Left lobe of liver (tissue), 2 donors: Measurements from ENCODE around the gene GRB2. TPM values are rescaled to one million over a fixed set of nuclear protein-coding genes. Genes with fewer than 3 reads are reported as not detected.
"Not testable (repeated sequence)": the region's sequence is repeated elsewhere in the genome, so short reads cannot be mapped to it uniquely, and the experiment has no call there.

ENCODE experiments used
- ATAC-seq: fragments of 200-7000 bp; cut with Tn5 transposase; one replicate; pipeline ENCODE4 v1.9.1; 2020; ENCODE audit warnings: mild to moderate bottlenecking, moderate library complexity
- DNase-seq: peaks from one replicate; pipeline ENCODE4 v3.0.0-alpha.2; 2020; ENCODE audit warnings: low spot score
- total RNA-seq: library from RNA; stranded (reverse); gene quantifications from one replicate; pipeline ENCODE4 v1.2.1, GENCODE V29; 2021
- donor health status: DM: no; HTN: no; CAD: no; lungs with moderate emphysema.
- donor health status: DM: no; HTN: yes; CAD: no.

The GRB2 gene
- total RNA-seq, 1 donor from 2014 or later = 45.8 TPM

- ATAC-seq (no peak), DNase-seq (no peak)
These were observed 79.7 kb downstream of the GRB2 start for GRCh38 chr17:75325827-75326225.

- ATAC-seq (no peak), DNase-seq (no peak)
These were observed 80.1 kb downstream of the GRB2 start for GRCh38 chr17:75325348-75325747.

GRCh38 chr17:75321506-75321905 lies 84.0 kb downstream of the GRB2 start:
- ATAC-seq = no peak
- DNase-seq = no peak

- ATAC-seq (no peak), DNase-seq (no peak)
These were observed 85.4 kb downstream of the GRB2 start for GRCh38 chr17:75319904-75320691.

- DNase-seq = no peak
- no peak for ATAC-seq
These were observed 86.8 kb downstream of the GRB2 start for GRCh38 chr17:75318615-75319222.

GRCh38 chr17:75318211-75318610 lies 87.3 kb downstream of the GRB2 start:
- no peak for DNase-seq
- ATAC-seq = no peak

GRCh38 chr17:75317671-75318070 lies 87.8 kb downstream of the GRB2 start:
- no peak for ATAC-seq
- no peak for DNase-seq

GRCh38 chr17:75316253-75316652 lies 89.2 kb downstream of the GRB2 start:
- no peak for DNase-seq
- no peak for ATAC-seq

- DNase-seq (no peak), ATAC-seq (no peak)
These were observed 89.8 kb downstream of the GRB2 start for GRCh38 chr17:75315541-75316243.

- ATAC-seq (peak; percentile 64), DNase-seq (peak; percentile 60)
These were observed 91.4 kb downstream of the GRB2 start for GRCh38 chr17:75313941-75314551.

GRCh38 chr17:75308732-75309629 lies 96.5 kb downstream of the GRB2 start:
- ATAC-seq (peak; percentile 91), DNase-seq (peak; percentile 82)

- no peak for DNase-seq
- ATAC-seq = no peak
These were observed 97.3 kb downstream of the GRB2 start for GRCh38 chr17:75307957-75308731.

GRCh38 chr17:75301502-75302206 lies 103.8 kb downstream of the GRB2 start:
- DNase-seq = no peak
- ATAC-seq = no peak

GRCh38 chr17:75301049-75301448 lies 104.4 kb downstream of the GRB2 start:
- DNase-seq (no peak), ATAC-seq (no peak)

- no peak for ATAC-seq
- DNase-seq = no peak
These were observed 105.2 kb downstream of the GRB2 start for GRCh38 chr17:75300280-75300679.

- ATAC-seq (peak; percentile 39), DNase-seq (no peak)
These were observed 110.0 kb downstream of the GRB2 start for GRCh38 chr17:75295201-75296158.

- not testable (repeated sequence) for DNase-seq, ATAC-seq
These were observed 112.5 kb downstream of the GRB2 start for GRCh38 chr17:75292810-75293448.
